IPS DF 6.9 (cell line): ENCODE results near the gene MEA1.

Experiments used
- DNase-seq: peaks from one replicate; pipeline ENCODE4 v3.0.0-alpha.2; 2013; ENCODE audit warnings: low read depth, low spot score
- H3K27ac ChIP-seq: one replicate; pipeline ENCODE4 v1.5.1; 2013; ENCODE audit warnings: low read length, control low read depth
- H3K27me3 ChIP-seq: 2 replicates; pipeline ENCODE4 v1.6.1; 2013; ENCODE audit warnings: mild to moderate bottlenecking, low read length; ENCODE audit not compliant: control insufficient read depth, insufficient read depth
- H3K36me3 ChIP-seq: 2 replicates; pipeline ENCODE4 v1.6.1; 2013; ENCODE audit warnings: low read length; ENCODE audit not compliant: control insufficient read depth, insufficient read depth
- H3K4me1 ChIP-seq: 2 replicates; pipeline ENCODE4 v1.6.1; 2013; ENCODE audit warnings: low read length; ENCODE audit not compliant: control insufficient read depth, insufficient read depth
- H3K4me3 ChIP-seq: 2 replicates; pipeline ENCODE4 v1.5.1; 2013; ENCODE audit warnings: mild to moderate bottlenecking, low read length
- H3K9me3 ChIP-seq: 2 replicates; pipeline ENCODE4 v1.6.1; 2013; ENCODE audit warnings: low read length, inconsistent platforms; ENCODE audit not compliant: control insufficient read depth, insufficient read depth
- WGBS: extraction: QIAGEN DNeasy Blood & Tissue Kit; methylation state at CpG from one replicate; pipeline ENCODE4 v1.1.7; 2013; ENCODE audit warnings: mixed read lengths, missing lambda C conversion rate; ENCODE audit not compliant: insufficient read length, insufficient coverage; 5-methylcytosine and 5-hydroxymethylcytosine counted together

MEA1 gene

GRCh38 chr6:43037706-43038105, 24.0 kb upstream of the MEA1 start:
- DNase-seq = no peak
- H3K36me3 ChIP-seq = peaks cover 15% of the 10 kb centered on the region
- no peaks in the 10 kb centered on the region for H3K27me3 ChIP-seq
- no peak overlapping the region for H3K4me3 ChIP-seq
- H3K4me1 ChIP-seq = no peaks in the 10 kb centered on the region
- H3K9me3 ChIP-seq = no peaks in the 10 kb centered on the region
- H3K27ac ChIP-seq = no peak overlapping the region
- WGBS = no CpG with 5 or more reads among the region's 9 CpGs

GRCh38 chr6:43037197-43037596, 23.5 kb upstream of the MEA1 start:
- no peak overlapping the region for H3K4me3 ChIP-seq
- H3K27me3 ChIP-seq = no peaks in the 10 kb centered on the region
- peaks cover 18% of the 10 kb centered on the region for H3K36me3 ChIP-seq
- no peak for DNase-seq
- no CpG with 5 or more reads among the region's 5 CpGs for WGBS
- no peak overlapping the region for H3K27ac ChIP-seq
- no peaks in the 10 kb centered on the region for H3K4me1 ChIP-seq
- H3K9me3 ChIP-seq = no peaks in the 10 kb centered on the region

GRCh38 chr6:43036712-43037111, 23.0 kb upstream of the MEA1 start:
- no peak overlapping the region for H3K4me3 ChIP-seq
- WGBS = no CpG with 5 or more reads among the region's 9 CpGs
- no peak for DNase-seq
- H3K27ac ChIP-seq = no peak overlapping the region
- no peaks in the 10 kb centered on the region for H3K9me3 ChIP-seq
- H3K36me3 ChIP-seq = peaks cover 18% of the 10 kb centered on the region
- no peaks in the 10 kb centered on the region for H3K4me1 ChIP-seq
- no peaks in the 10 kb centered on the region for H3K27me3 ChIP-seq

DNA sequence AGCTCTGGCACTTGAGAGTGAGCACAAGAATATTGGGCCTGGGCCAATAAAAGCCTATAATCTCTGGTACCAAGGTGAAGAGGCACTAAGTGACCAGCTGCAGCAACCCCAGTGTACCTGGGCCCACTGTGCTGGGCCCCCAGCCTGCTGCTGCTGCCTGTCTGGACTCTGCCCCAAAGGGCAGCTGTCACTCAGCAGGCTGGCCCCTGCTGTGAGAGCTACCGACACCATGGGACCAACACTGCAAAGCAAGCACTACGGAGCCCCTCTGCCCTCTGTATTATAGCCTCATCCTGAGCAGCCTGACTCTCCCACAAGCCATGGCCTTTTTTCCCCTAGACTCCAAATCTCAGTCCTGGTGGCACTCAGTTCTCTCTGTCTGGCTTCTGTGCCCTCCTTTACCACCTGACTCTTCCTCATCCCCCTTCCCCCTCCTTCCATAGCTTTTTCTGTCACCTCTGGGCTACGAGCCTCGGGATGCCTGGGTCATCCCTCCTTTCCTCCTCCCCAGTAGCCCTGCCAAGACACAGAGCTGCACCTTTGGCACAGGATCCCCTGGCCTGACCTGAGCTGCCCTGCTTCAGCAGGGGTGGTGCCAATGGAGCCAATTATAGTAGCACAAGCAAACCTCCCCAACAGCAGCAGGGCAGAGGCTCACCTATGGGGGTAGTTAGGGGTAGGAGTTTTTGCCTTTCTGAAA, 21.9 kb upstream of the MEA1 start:
- no peaks in the 10 kb centered on the region for H3K9me3 ChIP-seq
- H3K27me3 ChIP-seq = no peaks in the 10 kb centered on the region
- no peaks in the 10 kb centered on the region for H3K4me1 ChIP-seq
- H3K36me3 ChIP-seq = peaks cover 16% of the 10 kb centered on the region
- DNase-seq = no peak
- H3K27ac ChIP-seq = no peak overlapping the region
- WGBS = no CpG with 5 or more reads among the region's 4 CpGs
- H3K4me3 ChIP-seq = no peak overlapping the region

- DNase-seq = no peak
- H3K36me3 ChIP-seq = peaks cover 23% of the 10 kb centered on the region
- no CpG with 5 or more reads among the region's 2 CpGs for WGBS
Measured at GRCh38 chr6:43034190-43034525, 20.4 kb upstream of the MEA1 start.

GRCh38 chr6:43033496-43034189, 19.9 kb upstream of the MEA1 start:
- no peaks in the 10 kb centered on the region for H3K4me1 ChIP-seq
- H3K27ac ChIP-seq = no peak overlapping the region
- H3K9me3 ChIP-seq = no peaks in the 10 kb centered on the region
- no peak overlapping the region for H3K4me3 ChIP-seq
- H3K27me3 ChIP-seq = no peaks in the 10 kb centered on the region
- WGBS = no CpG with 5 or more reads among the region's 2 CpGs
- DNase-seq = no peak
- H3K36me3 ChIP-seq = peaks cover 22% of the 10 kb centered on the region

More at GRCh38 chr6:43034190-43034525, 20.4 kb upstream of the MEA1 start:
- Histone ChIP-seq H3K4me3 (no peak overlapping the region), H3K9me3 (no peaks in the 10 kb centered on the region), H3K4me1 (no peaks in the 10 kb centered on the region), H3K27ac (no peak overlapping the region), H3K27me3 (no peaks in the 10 kb centered on the region)

DNA sequence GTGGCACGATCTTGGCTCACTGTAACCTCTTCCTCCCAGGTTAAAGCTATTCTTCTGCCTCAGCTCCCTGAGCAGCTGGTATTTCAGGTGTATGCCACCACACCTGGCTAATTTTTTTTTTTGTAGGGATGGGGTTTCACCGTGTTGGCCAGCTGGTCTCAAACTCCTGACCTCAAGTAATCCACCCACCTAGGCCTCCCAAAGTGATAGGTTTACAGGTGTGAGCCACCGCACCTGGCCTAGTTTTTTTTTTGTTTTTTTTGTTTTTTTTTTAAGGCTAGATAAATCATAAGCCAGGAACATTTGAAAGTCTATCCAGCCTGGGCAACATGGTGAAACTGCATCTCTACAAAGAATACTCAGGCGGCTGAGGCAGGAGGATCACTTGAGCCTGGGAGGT, 18.6 kb upstream of the MEA1 start:
- no peaks in the 10 kb centered on the region for H3K27me3 ChIP-seq
- no CpG with 5 or more reads among the region's 4 CpGs for WGBS
- H3K27ac ChIP-seq = no peak overlapping the region
- DNase-seq = no peak
- no peak overlapping the region for H3K4me3 ChIP-seq
- H3K36me3 ChIP-seq = peaks cover 20% of the 10 kb centered on the region
- no peaks in the 10 kb centered on the region for H3K4me1 ChIP-seq
- H3K9me3 ChIP-seq = no peaks in the 10 kb centered on the region

GRCh38 chr6:43029120-43029519, 15.4 kb upstream of the MEA1 start:
- H3K4me1 ChIP-seq = no peaks in the 10 kb centered on the region
- DNase-seq = no peak
- H3K9me3 ChIP-seq = no peaks in the 10 kb centered on the region
- WGBS = no CpG with 5 or more reads among the region's 9 CpGs
- no peak overlapping the region for H3K4me3 ChIP-seq
- no peaks in the 10 kb centered on the region for H3K27me3 ChIP-seq
- H3K36me3 ChIP-seq = peaks cover 37% of the 10 kb centered on the region
- H3K27ac ChIP-seq = no peak overlapping the region

GRCh38 chr6:43026365-43026764, 12.6 kb upstream of the MEA1 start:
- Histone ChIP-seq H3K9me3 (no peaks in the 10 kb centered on the region), H3K36me3 (peaks cover 35% of the 10 kb centered on the region), H3K4me1 (no peaks in the 10 kb centered on the region), H3K4me3 (no peak overlapping the region), H3K27ac (no peak overlapping the region), H3K27me3 (no peaks in the 10 kb centered on the region)
- DNase-seq = no peak
- no CpG with 5 or more reads among the region's 5 CpGs for WGBS

GRCh38 chr6:43024436-43024835, 10.7 kb upstream of the MEA1 start:
- no CpG with 5 or more reads among the region's 2 CpGs for WGBS
- DNase-seq = no peak
- H3K36me3 ChIP-seq = peaks cover 28% of the 10 kb centered on the region
- H3K27ac ChIP-seq = no peak overlapping the region
- no peak overlapping the region for H3K4me3 ChIP-seq
- no peaks in the 10 kb centered on the region for H3K9me3 ChIP-seq
- H3K4me1 ChIP-seq = no peaks in the 10 kb centered on the region
- no peaks in the 10 kb centered on the region for H3K27me3 ChIP-seq
